ENCODE measurements around the gene WDR43.

The WDR43 gene

GRCh38 chr2:28915939-28916338 lies 21.5 kb downstream of the WDR43 start:
- no peak for ATAC-seq
- TF ChIP-seq ZC3H10 (CRISPR knock-in tag; IDR thresholded peaks at IDR 0.05): no peak
- no peak for TF ChIP-seq PATZ1 (CRISPR knock-in tag; IDR thresholded peaks at IDR 0.05; ENCODE audit: borderline replicate concordance)
- no peak for TF ChIP-seq ISL1 (CRISPR knock-in tag; IDR thresholded peaks at IDR 0.05)
- TF ChIP-seq OSR1 (CRISPR knock-in tag; IDR thresholded peaks at IDR 0.05): no peak
- TF ChIP-seq SNAI2 (CRISPR knock-in tag; IDR thresholded peaks at IDR 0.05): no peak
- no peak for TF ChIP-seq ESRRG (CRISPR knock-in tag; IDR thresholded peaks at IDR 0.05)
- no peak for TF ChIP-seq BACH2 (CRISPR knock-in tag; IDR thresholded peaks at IDR 0.05; ENCODE audit: borderline replicate concordance)
- no peak for TF ChIP-seq GLIS3 (CRISPR knock-in tag; IDR thresholded peaks at IDR 0.05)
- no peak for TF ChIP-seq CREB5 (CRISPR knock-in tag; IDR thresholded peaks at IDR 0.05; ENCODE audit: low read depth)
- TF ChIP-seq POU6F1 (CRISPR knock-in tag; IDR thresholded peaks at IDR 0.05; ENCODE audit: borderline replicate concordance, low read depth): no peak
- no peak for TF ChIP-seq ARNTL (CRISPR knock-in tag; IDR thresholded peaks at IDR 0.05; ENCODE audit: borderline replicate concordance, low read depth)
- no peak for TF ChIP-seq ZNF565 (CRISPR knock-in tag; conservative IDR thresholded peaks at IDR 0.05; ENCODE audit: low read depth)
- TF ChIP-seq TCF4 (CRISPR knock-in tag; IDR thresholded peaks at IDR 0.05; ENCODE audit: borderline replicate concordance): no peak
- no peak for TF ChIP-seq ZNF8 (CRISPR knock-in tag; IDR thresholded peaks at IDR 0.05)
- no peak for TF ChIP-seq PPARA (CRISPR knock-in tag; IDR thresholded peaks at IDR 0.05; ENCODE audit: borderline replicate concordance)
- no peak for TF ChIP-seq ZNF70 (CRISPR knock-in tag; IDR thresholded peaks at IDR 0.05)
- no peak for TF ChIP-seq CSRNP3 (CRISPR knock-in tag; IDR thresholded peaks at IDR 0.05)

- no peak for TF ChIP-seq BACH2 (CRISPR knock-in tag; IDR thresholded peaks at IDR 0.05; ENCODE audit: borderline replicate concordance)
- no peak for TF ChIP-seq SNAI2 (CRISPR knock-in tag; IDR thresholded peaks at IDR 0.05)
- TF ChIP-seq ISL1 (CRISPR knock-in tag; IDR thresholded peaks at IDR 0.05): no peak
- no peak for TF ChIP-seq PATZ1 (CRISPR knock-in tag; IDR thresholded peaks at IDR 0.05; ENCODE audit: borderline replicate concordance)
- TF ChIP-seq ZC3H10 (CRISPR knock-in tag; IDR thresholded peaks at IDR 0.05): no peak
- TF ChIP-seq ARNTL (CRISPR knock-in tag; IDR thresholded peaks at IDR 0.05; ENCODE audit: borderline replicate concordance, low read depth): no peak
- TF ChIP-seq CREB5 (CRISPR knock-in tag; IDR thresholded peaks at IDR 0.05; ENCODE audit: low read depth): no peak
- no peak for TF ChIP-seq RARB (CRISPR knock-in tag; IDR thresholded peaks at IDR 0.05)
- no peak for TF ChIP-seq ZNF565 (CRISPR knock-in tag; conservative IDR thresholded peaks at IDR 0.05; ENCODE audit: low read depth)
- TF ChIP-seq GLIS3 (CRISPR knock-in tag; IDR thresholded peaks at IDR 0.05): no peak
- no peak for TF ChIP-seq POU6F1 (CRISPR knock-in tag; IDR thresholded peaks at IDR 0.05; ENCODE audit: borderline replicate concordance, low read depth)
- TF ChIP-seq PPARA (CRISPR knock-in tag; IDR thresholded peaks at IDR 0.05; ENCODE audit: borderline replicate concordance): no peak
- no peak for TF ChIP-seq CSDC2 (CRISPR knock-in tag; IDR thresholded peaks at IDR 0.05)
- TF ChIP-seq TOX (CRISPR knock-in tag; IDR thresholded peaks at IDR 0.05; ENCODE audit: borderline replicate concordance): no peak
- no peak for TF ChIP-seq CSRNP3 (CRISPR knock-in tag; IDR thresholded peaks at IDR 0.05)
- no peak for TF ChIP-seq TCF4 (CRISPR knock-in tag; IDR thresholded peaks at IDR 0.05; ENCODE audit: borderline replicate concordance)
- no peak for TF ChIP-seq ZNF8 (CRISPR knock-in tag; IDR thresholded peaks at IDR 0.05)
- TF ChIP-seq ZFP30 (CRISPR knock-in tag; IDR thresholded peaks at IDR 0.05): no peak
- TF ChIP-seq OSR1 (CRISPR knock-in tag; IDR thresholded peaks at IDR 0.05): no peak
- no peak for TF ChIP-seq ZFP3 (CRISPR knock-in tag; IDR thresholded peaks at IDR 0.05)
- no peak for ATAC-seq
These were observed 32.4 kb downstream of the WDR43 start for GRCh38 chr2:28926847-28927246.

Data from SK-N-SH treated with all-trans-retinoic acid at 6 μM for 48 hours (cell line).